ENCODE results near the gene STARD3. TPM values are rescaled to one million over a fixed set of nuclear protein-coding genes. Genes with fewer than 3 reads are reported as not detected.

The STARD3 gene
- total RNA-seq, 1 experiment from 2014 or later: 55.5 TPM

DNA sequence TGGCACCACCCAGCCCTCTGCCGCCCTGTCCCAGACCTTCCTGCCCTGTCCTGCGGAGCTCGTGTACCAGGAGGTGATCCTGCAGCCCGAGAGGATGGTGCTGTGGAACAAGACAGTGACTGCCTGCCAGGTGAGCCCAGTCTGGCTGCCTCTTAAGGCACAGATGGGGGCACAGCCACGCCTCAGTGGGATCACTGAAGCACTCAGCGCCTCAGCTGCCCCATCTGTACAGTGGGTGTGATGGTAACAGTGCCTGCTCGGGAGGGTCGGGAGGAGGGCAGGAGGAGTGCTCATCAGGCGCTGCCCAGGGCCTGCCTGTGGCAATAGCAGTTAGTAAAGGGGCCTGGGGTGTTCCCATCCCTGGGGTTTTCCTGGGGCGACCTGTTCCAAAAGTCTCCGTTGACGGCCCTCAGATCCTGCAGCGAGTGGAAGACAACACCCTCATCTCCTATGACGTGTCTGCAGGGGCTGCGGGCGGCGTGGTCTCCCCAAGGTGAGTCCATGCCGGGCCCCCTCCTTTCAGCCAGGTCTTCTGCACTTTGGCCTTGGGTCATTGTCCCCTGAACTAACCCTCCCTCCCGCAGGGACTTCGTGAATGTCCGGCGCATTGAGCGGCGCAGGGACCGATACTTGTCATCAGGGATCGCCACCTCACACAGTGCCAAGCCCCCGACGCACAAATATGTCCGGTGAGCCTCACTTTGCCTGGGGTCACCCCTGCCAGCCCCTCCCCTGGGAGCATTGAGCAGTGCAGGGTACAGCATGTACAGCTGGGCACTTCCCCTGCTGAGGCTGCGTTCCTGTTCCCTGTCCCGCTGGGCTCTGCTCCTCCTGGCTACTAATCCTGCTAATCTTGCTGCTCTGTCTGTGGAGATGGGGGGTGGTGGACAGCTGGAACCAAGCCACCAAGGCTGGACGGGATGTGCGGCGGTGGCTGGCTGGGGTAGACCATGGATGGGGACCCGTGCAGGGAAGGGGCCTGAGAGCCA lies 23.7 kb downstream of the STARD3 start:
- Mint-ChIP-seq H3K27me3 (ENCODE audit: insufficient read depth, unreplicated experiment) (no peaks in the 10 kb centered on the region), H3K9me3 (ENCODE audit: unreplicated experiment) (no peaks in the 10 kb centered on the region), H3K4me1 (ENCODE audit: low read depth, unreplicated experiment) (no peaks in the 10 kb centered on the region), H3K4me3 (ENCODE audit: unreplicated experiment) (no peak overlapping the region), H3K27ac (ENCODE audit: unreplicated experiment) (no peak overlapping the region), H3K36me3 (ENCODE audit: insufficient read depth, unreplicated experiment) (peaks cover 10% of the 10 kb centered on the region)
- TF ChIP-seq, protein P1, sequence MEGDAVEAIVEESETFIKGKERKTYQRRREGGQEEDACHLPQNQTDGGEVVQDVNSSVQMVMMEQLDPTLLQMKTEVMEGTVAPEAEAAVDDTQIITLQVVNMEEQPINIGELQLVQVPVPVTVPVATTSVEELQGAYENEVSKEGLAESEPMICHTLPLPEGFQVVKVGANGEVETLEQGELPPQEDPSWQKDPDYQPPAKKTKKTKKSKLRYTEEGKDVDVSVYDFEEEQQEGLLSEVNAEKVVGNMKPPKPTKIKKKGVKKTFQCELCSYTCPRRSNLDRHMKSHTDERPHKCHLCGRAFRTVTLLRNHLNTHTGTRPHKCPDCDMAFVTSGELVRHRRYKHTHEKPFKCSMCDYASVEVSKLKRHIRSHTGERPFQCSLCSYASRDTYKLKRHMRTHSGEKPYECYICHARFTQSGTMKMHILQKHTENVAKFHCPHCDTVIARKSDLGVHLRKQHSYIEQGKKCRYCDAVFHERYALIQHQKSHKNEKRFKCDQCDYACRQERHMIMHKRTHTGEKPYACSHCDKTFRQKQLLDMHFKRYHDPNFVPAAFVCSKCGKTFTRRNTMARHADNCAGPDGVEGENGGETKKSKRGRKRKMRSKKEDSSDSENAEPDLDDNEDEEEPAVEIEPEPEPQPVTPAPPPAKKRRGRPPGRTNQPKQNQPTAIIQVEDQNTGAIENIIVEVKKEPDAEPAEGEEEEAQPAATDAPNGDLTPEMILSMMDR (IDR thresholded peaks at IDR 0.05; ENCODE audit: insufficient read depth in 1 of 2, low read depth in 1 of 2, low read length in 1 of 2, severe bottlenecking in 1 of 2, unreplicated experiment in 1 of 2): no peak
- BruUV-seq (replicated peaks): no TSS peak
- POLR2A ChIA-PET: no interaction called here
- intact Hi-C loops (cut with micrococcal nuclease; ENCODE audit: unreplicated experiment): no loop called here
- Histone ChIP-seq H3K36me3 (ENCODE audit: control insufficient read depth, insufficient read depth, low read length) (peaks cover 2% of the 10 kb centered on the region), H3K27me3 (replicated peaks; ENCODE audit: control insufficient read depth, insufficient read depth, low read length) (no peaks in the 10 kb centered on the region), H3K9me3 (no peaks in the 10 kb centered on the region), H3K4me3 (ENCODE audit: low read depth, low read length) (no peak overlapping the region), H3K4me1 (no peaks in the 10 kb centered on the region; the same call in 1 of the 2 replicates)
- no peak for DNase-seq
- CTCF ChIA-PET: no interaction called here

DNA sequence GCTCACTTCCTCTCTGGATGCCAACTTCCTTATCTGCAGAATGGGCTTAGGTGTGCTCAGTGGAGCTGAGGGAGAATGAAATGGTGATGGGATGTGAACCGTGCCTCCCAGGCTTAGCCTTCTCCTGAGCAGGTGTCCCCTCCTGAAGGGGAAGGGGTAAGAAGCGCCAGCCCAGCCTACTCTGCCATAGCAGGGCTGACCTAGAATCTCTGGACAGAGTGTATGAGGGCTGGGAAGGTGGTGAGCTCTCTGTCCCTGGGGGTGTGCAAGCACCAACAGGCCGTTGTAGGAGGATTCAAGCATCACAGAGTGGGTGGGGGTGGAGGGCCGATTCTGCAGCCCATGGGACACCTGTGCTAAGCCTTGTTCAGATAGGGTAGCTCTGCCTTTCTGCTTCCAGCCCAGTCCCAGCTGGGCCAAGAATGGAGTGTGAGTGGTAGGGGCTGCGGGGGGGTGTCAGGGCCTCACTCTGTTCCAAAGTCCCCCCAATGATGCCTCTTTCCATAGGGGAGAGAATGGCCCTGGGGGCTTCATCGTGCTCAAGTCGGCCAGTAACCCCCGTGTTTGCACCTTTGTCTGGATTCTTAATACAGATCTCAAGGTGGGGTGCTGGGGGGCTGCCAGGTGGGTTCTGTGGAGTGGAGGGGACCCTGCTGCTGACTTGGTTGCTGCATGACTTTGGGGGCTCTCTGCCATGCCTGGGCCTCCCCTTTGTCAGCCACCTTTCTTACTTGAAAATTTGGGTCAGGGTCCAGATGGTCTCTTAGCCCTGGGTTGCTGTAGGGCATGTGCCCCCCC lies 25.0 kb downstream of the STARD3 start:
- Mint-ChIP-seq H3K4me1 (ENCODE audit: low read depth, unreplicated experiment) (no peaks in the 10 kb centered on the region), H3K9me3 (ENCODE audit: unreplicated experiment) (no peaks in the 10 kb centered on the region), H3K27me3 (ENCODE audit: insufficient read depth, unreplicated experiment) (no peaks in the 10 kb centered on the region), H3K27ac (ENCODE audit: unreplicated experiment) (no peak overlapping the region), H3K4me3 (ENCODE audit: unreplicated experiment) (no peak overlapping the region), H3K36me3 (ENCODE audit: insufficient read depth, unreplicated experiment) (peaks cover 10% of the 10 kb centered on the region)
- H3K9me3 ChIP-seq: no peaks in the 10 kb centered on the region
- BruUV-seq (replicated peaks): no TSS peak
- DNase-seq: no peak
- peaks cover 2% of the 10 kb centered on the region; the same call in 1 of the 2 replicates for H3K4me1 ChIP-seq
- ChIA-PET CTCF (no interaction called here), POLR2A (no interaction called here)
- no peak overlapping the region for H3K4me3 ChIP-seq (ENCODE audit: low read depth, low read length)
- H3K27me3 ChIP-seq (replicated peaks; ENCODE audit: control insufficient read depth, insufficient read depth, low read length): no peaks in the 10 kb centered on the region
- intact Hi-C loops (cut with micrococcal nuclease; ENCODE audit: unreplicated experiment): no loop called here
- no peaks in the 10 kb centered on the region; the same call in none of the 2 replicates for H3K36me3 ChIP-seq (ENCODE audit: control insufficient read depth, insufficient read depth, low read length)
- TF ChIP-seq, protein P1 (IDR thresholded peaks at IDR 0.05; ENCODE audit: insufficient read depth in 1 of 2, low read depth in 1 of 2, low read length in 1 of 2, severe bottlenecking in 1 of 2, unreplicated experiment in 1 of 2): no peak

Data from Caco-2 (cell line).